Astrocyte (in vitro differentiated cells and primary cell): ENCODE measurements around the gene LRRC45. TPM values are rescaled to one million over a fixed set of nuclear protein-coding genes. Genes with fewer than 3 reads are reported as not detected.

ENCODE experiments used
- DNase-seq: peaks from one replicate; pipeline ENCODE4 v3.0.0-alpha.2; 2010; ENCODE audit warnings: low read depth
- FAIRE-seq: peaks from 2 replicates; lab custom pipeline; 2011; peaks lifted over from hg19 to GRCh38; lab: Jason Lieb, UNC
- H2AFZ ChIP-seq: 2 replicates; pipeline ENCODE4 v1.6.0; 2012; ENCODE audit warnings: low read depth, low read length, inconsistent platforms
- H3K27ac ChIP-seq: 2 replicates; pipeline ENCODE4 v1.5.1; 2011; ENCODE audit warnings: low read depth, low read length, inconsistent platforms
- H3K27me3 ChIP-seq: 2 replicates; pipeline ENCODE4 v1.6.0; 2011; ENCODE audit warnings: low read length, inconsistent platforms; ENCODE audit not compliant: insufficient read depth
- H3K36me3 ChIP-seq: 2 replicates; pipeline ENCODE4 v1.5.1; 2011; ENCODE audit warnings: low read length, inconsistent platforms; ENCODE audit not compliant: insufficient read depth
- H3K4me1 ChIP-seq: 2 replicates; pipeline ENCODE4 v1.5.1; 2011; ENCODE audit warnings: low read length, inconsistent platforms; ENCODE audit not compliant: insufficient read depth
- H3K4me2 ChIP-seq: 2 replicates; pipeline ENCODE4 v1.6.0; 2012; ENCODE audit warnings: low read length, inconsistent platforms
- H3K4me3 ChIP-seq: 2 replicates; pipeline ENCODE4 v1.5.1; 2011; ENCODE audit warnings: low read depth, mild to moderate bottlenecking, low read length, inconsistent platforms; ENCODE audit not compliant: insufficient read depth
- H3K79me2 ChIP-seq: 2 replicates; pipeline ENCODE4 v1.6.0; 2012; ENCODE audit warnings: mild to moderate bottlenecking, low read length, inconsistent platforms; ENCODE audit not compliant: insufficient read depth
- H3K9ac ChIP-seq: 2 replicates; pipeline ENCODE4 v1.6.0; 2012; ENCODE audit warnings: mild to moderate bottlenecking, low read length, inconsistent platforms
- H3K9me3 ChIP-seq: 2 replicates; pipeline ENCODE4 v1.5.1; 2012; ENCODE audit warnings: low read depth, mild to moderate bottlenecking, low read length, inconsistent platforms; ENCODE audit not compliant: insufficient read depth
- H4K20me1 ChIP-seq: 2 replicates; pipeline ENCODE4 v1.6.0; 2012; ENCODE audit warnings: low read length, inconsistent platforms; ENCODE audit not compliant: insufficient read depth
- H3K27ac Mint-ChIP-seq: one replicate; pipeline ENCODE4 v1.8.0; 2021; ENCODE audit warnings: mild to moderate bottlenecking, mixed read lengths; ENCODE audit not compliant: unreplicated experiment
- H3K27me3 Mint-ChIP-seq: one replicate; pipeline ENCODE4 v1.8.0; 2021; ENCODE audit warnings: low read depth, mixed read lengths; ENCODE audit not compliant: unreplicated experiment
- H3K36me3 Mint-ChIP-seq: one replicate; pipeline ENCODE4 v1.8.0; 2021; ENCODE audit warnings: low read depth, mixed read lengths; ENCODE audit not compliant: unreplicated experiment
- H3K4me1 Mint-ChIP-seq: one replicate; pipeline ENCODE4 v1.8.0; 2021; ENCODE audit warnings: low read depth, mixed read lengths; ENCODE audit not compliant: unreplicated experiment
- H3K4me3 Mint-ChIP-seq: one replicate; pipeline ENCODE4 v1.8.0; 2021; ENCODE audit warnings: mild to moderate bottlenecking, moderate library complexity, mixed read lengths; ENCODE audit not compliant: unreplicated experiment
- H3K9me3 Mint-ChIP-seq: one replicate; pipeline ENCODE4 v1.8.0; 2021; ENCODE audit warnings: mild to moderate bottlenecking, mixed read lengths; ENCODE audit not compliant: unreplicated experiment
- CTCF ChIP-seq: IDR thresholded peaks from 2 replicates; pipeline ENCODE4 v1.5.1; 2011; ENCODE audit warnings: low read depth, mild to moderate bottlenecking, inconsistent platforms, low read length, moderate library complexity; ENCODE audit not compliant: insufficient read depth
- EZH2 ChIP-seq: IDR thresholded peaks from 2 replicates; pipeline ENCODE4 v1.6.1; 2012; ENCODE audit warnings: mild to moderate bottlenecking, low read length, inconsistent platforms; ENCODE audit not compliant: insufficient read depth
- total RNA-seq: library from RNA; stranded (reverse); gene quantifications from 2 replicates; pipeline ENCODE4 v1.2.1, GENCODE V29; 2021

LRRC45 gene
- total RNA-seq, 1 donor from 2014 or later: 6.6 TPM

- H3K79me2 ChIP-seq: peaks cover 6% of the 10 kb centered on the region
- TF ChIP-seq CTCF (no peak), EZH2 (no peak)
- no peak for FAIRE-seq
- no peak overlapping the region for H3K9ac ChIP-seq
- H3K27me3 Mint-ChIP-seq: no peaks in the 10 kb centered on the region
- H3K36me3 Mint-ChIP-seq: peaks cover 9% of the 10 kb centered on the region
- H3K36me3 ChIP-seq: no peaks in the 10 kb centered on the region
- no peak overlapping the region for H3K4me3 Mint-ChIP-seq
- H3K27ac Mint-ChIP-seq: peak overlapping the region; percentile 41
- H3K9me3 ChIP-seq: no peaks in the 10 kb centered on the region
- no peaks in the 10 kb centered on the region for H3K27me3 ChIP-seq
- H3K4me1 ChIP-seq: peaks cover 10% of the 10 kb centered on the region
- no peak overlapping the region for H2AFZ ChIP-seq
- H3K9me3 Mint-ChIP-seq: peaks cover 5% of the 10 kb centered on the region
- H4K20me1 ChIP-seq: peaks cover 55% of the 10 kb centered on the region
- no peak for DNase-seq
- no peaks in the 10 kb centered on the region for H3K4me1 Mint-ChIP-seq
- H3K4me2 ChIP-seq: no peak overlapping the region
- H3K4me3 ChIP-seq: no peak overlapping the region
- H3K27ac ChIP-seq: no peak overlapping the region
Observed at GRCh38 chr17:81994593-81995462, 28.3 kb upstream of the LRRC45 start.

DNA sequence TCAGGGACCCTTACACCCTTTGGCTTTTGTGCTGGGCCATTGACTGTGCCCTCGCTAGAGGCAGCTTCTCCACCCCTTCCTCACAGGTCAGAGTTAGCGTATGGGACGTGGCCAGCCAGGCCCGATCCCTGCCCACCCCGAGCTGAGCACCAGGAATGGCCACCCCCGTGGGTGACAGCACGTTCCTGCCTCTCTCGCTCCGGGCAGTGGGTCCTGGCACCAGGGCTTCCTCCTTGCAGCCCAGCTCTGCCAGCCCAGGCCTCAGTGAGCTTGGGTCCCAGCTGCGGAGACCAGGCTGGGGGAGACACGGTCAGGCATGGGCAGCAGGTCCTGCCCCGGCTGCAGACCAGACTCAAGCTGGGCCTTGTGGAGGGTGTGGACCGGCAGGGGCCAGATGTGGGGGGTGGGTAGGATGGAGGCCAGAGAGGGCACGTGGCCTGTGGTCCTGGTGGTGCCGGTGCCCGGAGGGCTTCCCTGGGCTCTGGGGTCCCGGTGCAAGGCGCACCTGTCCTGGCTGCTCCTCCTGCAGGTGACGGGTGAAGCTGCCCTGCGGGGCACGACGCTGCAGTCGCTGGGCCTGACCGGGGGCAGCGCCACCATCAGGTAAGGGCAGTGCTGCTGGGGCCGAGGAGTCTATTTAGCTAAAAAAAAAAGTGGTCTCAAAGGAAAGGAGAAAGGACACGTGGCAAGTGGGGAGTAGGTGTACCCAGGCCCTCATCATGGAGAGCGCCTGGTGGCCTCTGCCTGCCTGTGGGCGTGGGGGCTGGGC lies 27.5 kb upstream of the LRRC45 start:
- DNase-seq: no peak
- no peak overlapping the region for H3K4me3 Mint-ChIP-seq
- peaks cover 3% of the 10 kb centered on the region for H3K9me3 Mint-ChIP-seq
- Histone ChIP-seq H3K27ac (no peak overlapping the region), H3K36me3 (no peaks in the 10 kb centered on the region), H3K4me1 (peaks cover 10% of the 10 kb centered on the region), H3K79me2 (peaks cover 6% of the 10 kb centered on the region), H2AFZ (no peak overlapping the region), H3K27me3 (no peaks in the 10 kb centered on the region), H3K9ac (no peak overlapping the region), H3K9me3 (no peaks in the 10 kb centered on the region), H3K4me3 (no peak overlapping the region), H3K4me2 (no peak overlapping the region), H4K20me1 (peaks cover 53% of the 10 kb centered on the region)
- H3K4me1 Mint-ChIP-seq: peaks cover 2% of the 10 kb centered on the region
- no peak for FAIRE-seq
- no peaks in the 10 kb centered on the region for H3K27me3 Mint-ChIP-seq
- peaks cover 5% of the 10 kb centered on the region for H3K36me3 Mint-ChIP-seq
- TF ChIP-seq CTCF (no peak), EZH2 (no peak)
- no peak overlapping the region for H3K27ac Mint-ChIP-seq
